H1 (cell line): Measurements from ENCODE around the gene RBAK.
A peak's percentile ranks its signal among the peaks of the same experiment; 100 is the strongest.

Experiments used
- CHD1 ChIP-seq: IDR thresholded peaks from 2 replicates; pipeline ENCODE4 v1.6.1; 2012; ENCODE audit warnings: low read depth, low read length, improper control_type of control experiment
- POLR2A ChIP-seq, 2 experiments: IDR thresholded peaks; 1 replicate in 1 of 2; 2 replicates in 1 of 2; pipeline ENCODE4 v1.6.1; 2011; ENCODE audit warnings: low read depth in 2 of 2, low read length in 2 of 2, mild to moderate bottlenecking in 2 of 2; ENCODE audit errors: control extremely low read depth in 1 of 2
- POLR2AphosphoS5 ChIP-seq: IDR thresholded peaks from 2 replicates; pipeline ENCODE4 v1.6.1; 2011; ENCODE audit warnings: low read depth, low read length
- TAF1 ChIP-seq: IDR thresholded peaks from 2 replicates; pipeline ENCODE4 v1.6.1; 2011; ENCODE audit warnings: mild to moderate bottlenecking, low read depth, low read length
- ZNF274 ChIP-seq: IDR thresholded peaks from 2 replicates; pipeline ENCODE4 v1.7.0; 2012; ENCODE audit warnings: low read length, borderline replicate concordance; ENCODE audit errors: extremely low read depth
- TF ChIP-seq, protein P1 (sequence below), 3 experiments: IDR thresholded peaks; 1 replicate in 2 of 3; 2 replicates in 1 of 3; pipeline versions ENCODE4 v1.5.1 to v1.6.1; 2011; ENCODE audit warnings: low read length in 3 of 3, mild to moderate bottlenecking in 3 of 3, inconsistent platforms in 2 of 3, low read depth in 1 of 3, moderate library complexity in 1 of 3; ENCODE audit not compliant: insufficient read depth in 1 of 3; ENCODE audit errors: control extremely low read depth in 1 of 3
- TF ChIP-seq, protein P2 (sequence below): IDR thresholded peaks from 2 replicates; pipeline ENCODE4 v1.6.1; 2011; ENCODE audit warnings: low read depth, mild to moderate bottlenecking, low read length; ENCODE audit not compliant: insufficient read depth

GRCh38 chr7:5045558-5046396 lies at the start of gene RBAK:
- TF ChIP-seq POLR2AphosphoS5 (peak; percentile 75), TAF1 (peak; percentile 75), POLR2A (IDR thresholded peaks at IDR 0.05; ENCODE audit: control extremely low read depth in 1 of 2, low read depth in 2 of 2, low read length in 2 of 2) (peak; percentile 41 to 80; a peak in 1 of 3 replicates), CHD1 (no peak), ZNF274 (no peak)
- TF ChIP-seq, protein P1, sequence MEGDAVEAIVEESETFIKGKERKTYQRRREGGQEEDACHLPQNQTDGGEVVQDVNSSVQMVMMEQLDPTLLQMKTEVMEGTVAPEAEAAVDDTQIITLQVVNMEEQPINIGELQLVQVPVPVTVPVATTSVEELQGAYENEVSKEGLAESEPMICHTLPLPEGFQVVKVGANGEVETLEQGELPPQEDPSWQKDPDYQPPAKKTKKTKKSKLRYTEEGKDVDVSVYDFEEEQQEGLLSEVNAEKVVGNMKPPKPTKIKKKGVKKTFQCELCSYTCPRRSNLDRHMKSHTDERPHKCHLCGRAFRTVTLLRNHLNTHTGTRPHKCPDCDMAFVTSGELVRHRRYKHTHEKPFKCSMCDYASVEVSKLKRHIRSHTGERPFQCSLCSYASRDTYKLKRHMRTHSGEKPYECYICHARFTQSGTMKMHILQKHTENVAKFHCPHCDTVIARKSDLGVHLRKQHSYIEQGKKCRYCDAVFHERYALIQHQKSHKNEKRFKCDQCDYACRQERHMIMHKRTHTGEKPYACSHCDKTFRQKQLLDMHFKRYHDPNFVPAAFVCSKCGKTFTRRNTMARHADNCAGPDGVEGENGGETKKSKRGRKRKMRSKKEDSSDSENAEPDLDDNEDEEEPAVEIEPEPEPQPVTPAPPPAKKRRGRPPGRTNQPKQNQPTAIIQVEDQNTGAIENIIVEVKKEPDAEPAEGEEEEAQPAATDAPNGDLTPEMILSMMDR (IDR thresholded peaks at IDR 0.05; ENCODE audit: control extremely low read depth in 1 of 3, insufficient read depth in 1 of 3, low read depth in 1 of 3, low read length in 3 of 3): peak in 1 of 3 experiments; percentile 1; a peak in 1 of 4 replicates
- TF ChIP-seq, protein P2, sequence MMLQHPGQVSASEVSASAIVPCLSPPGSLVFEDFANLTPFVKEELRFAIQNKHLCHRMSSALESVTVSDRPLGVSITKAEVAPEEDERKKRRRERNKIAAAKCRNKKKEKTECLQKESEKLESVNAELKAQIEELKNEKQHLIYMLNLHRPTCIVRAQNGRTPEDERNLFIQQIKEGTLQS: no peak
